HCT116 (cell line): Measurements from ENCODE around the gene ARMC2.

ENCODE experiments used
- EZH2phosphoT487 ChIP-seq: fragments of 200-600 bp; IDR thresholded peaks from 2 replicates; pipeline ENCODE4 v1.6.1; 2018; ENCODE audit warnings: antibody characterized with exemption, borderline replicate concordance
- FOSL1 ChIP-seq: IDR thresholded peaks from 2 replicates; pipeline ENCODE4 v1.6.1; 2012; ENCODE audit warnings: low read depth
- POLR2AphosphoS5 ChIP-seq: IDR thresholded peaks from 2 replicates; pipeline ENCODE4 v1.6.1; 2011; ENCODE audit warnings: mild to moderate bottlenecking, low read depth, low read length, moderate library complexity
- RAD21 ChIP-seq: IDR thresholded peaks from 2 replicates; pipeline ENCODE4 v1.6.1; 2012; ENCODE audit warnings: low read depth, mild to moderate bottlenecking
- TF ChIP-seq, protein P1 (sequence below), 3 experiments: fragments of 200-600 bp in 1 of 3; sonication (generic) in 1 of 3; IDR thresholded peaks in 2 of 3; conservative IDR thresholded peaks in 1 of 3; 2 replicates each; pipeline ENCODE4 v1.5.1; 2012 to 2017; ENCODE audit warnings: low read depth in 2 of 3, low read length in 2 of 3, antibody characterized with exemption in 1 of 3, borderline replicate concordance in 1 of 3, control low read depth in 1 of 3, mild to moderate bottlenecking in 1 of 3, mixed read lengths in 1 of 3, mixed run types in 1 of 3, moderate library complexity in 1 of 3; ENCODE audit not compliant: insufficient read depth in 1 of 3

DNA sequence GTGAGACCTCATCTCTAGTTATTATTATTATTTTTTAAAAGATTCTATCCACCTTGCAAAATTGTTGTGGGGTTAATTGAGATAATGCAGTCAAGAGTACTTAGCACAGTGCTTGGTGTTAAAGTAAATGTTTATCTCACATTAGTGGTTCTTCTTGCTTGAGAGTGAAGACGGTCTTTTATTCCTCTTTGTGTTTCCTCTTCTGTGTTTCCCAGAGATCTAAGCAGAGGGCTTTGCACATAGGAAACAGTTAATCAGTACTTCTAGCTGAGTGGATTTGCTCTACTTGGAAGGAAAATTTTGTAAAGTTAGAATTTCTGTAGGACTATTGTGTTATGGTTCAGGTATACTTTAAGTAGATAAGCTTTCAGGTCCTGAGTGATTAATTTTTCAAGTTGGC lies 3.5 kb downstream of the ARMC2 start:
- TF ChIP-seq POLR2AphosphoS5 (no peak), RAD21 (no peak), FOSL1 (no peak), EZH2phosphoT487 (no peak)
- TF ChIP-seq, protein P1, sequence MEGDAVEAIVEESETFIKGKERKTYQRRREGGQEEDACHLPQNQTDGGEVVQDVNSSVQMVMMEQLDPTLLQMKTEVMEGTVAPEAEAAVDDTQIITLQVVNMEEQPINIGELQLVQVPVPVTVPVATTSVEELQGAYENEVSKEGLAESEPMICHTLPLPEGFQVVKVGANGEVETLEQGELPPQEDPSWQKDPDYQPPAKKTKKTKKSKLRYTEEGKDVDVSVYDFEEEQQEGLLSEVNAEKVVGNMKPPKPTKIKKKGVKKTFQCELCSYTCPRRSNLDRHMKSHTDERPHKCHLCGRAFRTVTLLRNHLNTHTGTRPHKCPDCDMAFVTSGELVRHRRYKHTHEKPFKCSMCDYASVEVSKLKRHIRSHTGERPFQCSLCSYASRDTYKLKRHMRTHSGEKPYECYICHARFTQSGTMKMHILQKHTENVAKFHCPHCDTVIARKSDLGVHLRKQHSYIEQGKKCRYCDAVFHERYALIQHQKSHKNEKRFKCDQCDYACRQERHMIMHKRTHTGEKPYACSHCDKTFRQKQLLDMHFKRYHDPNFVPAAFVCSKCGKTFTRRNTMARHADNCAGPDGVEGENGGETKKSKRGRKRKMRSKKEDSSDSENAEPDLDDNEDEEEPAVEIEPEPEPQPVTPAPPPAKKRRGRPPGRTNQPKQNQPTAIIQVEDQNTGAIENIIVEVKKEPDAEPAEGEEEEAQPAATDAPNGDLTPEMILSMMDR (IDR thresholded peaks at IDR 0.05 in 2 of 3, conservative IDR thresholded peaks at IDR 0.05 in 1 of 3; ENCODE audit: borderline replicate concordance in 1 of 3, insufficient read depth in 1 of 3, low read depth in 2 of 3, low read length in 2 of 3): no peak
